Endothelial cell of umbilical vein (primary cell): ENCODE measurements around the gene APOBEC2. TPM values are rescaled to one million over a fixed set of nuclear protein-coding genes. Genes with fewer than 3 reads are reported as not detected.

Experiments
- BruUV-seq: library from RNA; stranded (reverse); fragments of 400-500 nt; replicated peaks from 2 replicates; lab custom pipeline; 2021; lab: Mats Ljungman, UMichigan
- CTCF ChIA-PET: fragments of 300-600, 350-600 bp; sonication (Branson Sonifier 250); formaldehyde crosslinking; loops from one replicate; lab custom pipeline; 2021; ENCODE audit warnings: antibody characterized with exemption, inconsistent platforms; lab: Charles Lee
- POLR2A ChIA-PET: fragments of 300-600, 350-600 bp; sonication (Branson Sonifier 250); formaldehyde crosslinking; loops from one replicate; lab custom pipeline; 2021; ENCODE audit warnings: antibody characterized with exemption, inconsistent platforms; lab: Charles Lee
- DNase-seq: peaks from one replicate; pipeline ENCODE4 v3.0.0-alpha.2; 2011; ENCODE audit warnings: low read depth, low spot score
- FAIRE-seq: peaks from 2 replicates; lab custom pipeline; 2011; peaks lifted over from hg19 to GRCh38; lab: Jason Lieb, UNC
- H2AFZ ChIP-seq: 2 replicates; pipeline ENCODE4 v1.6.0; 2012; ENCODE audit warnings: low read depth, low read length, control low read depth, inconsistent platforms
- H3K27ac ChIP-seq: 2 replicates; pipeline ENCODE4 v1.5.1; 2011; ENCODE audit warnings: low read depth, mild to moderate bottlenecking, control low read depth, low read length, moderate library complexity; ENCODE audit not compliant: insufficient read depth
- H3K27me3 ChIP-seq, 2 experiments: 2 replicates each; pipeline versions ENCODE4 v1.6.0 to v1.6.1; 2011; ENCODE audit warnings: low read length in 2 of 2, mixed read lengths in 1 of 2; ENCODE audit not compliant: control insufficient read depth in 2 of 2, insufficient read depth in 2 of 2
- H3K36me3 ChIP-seq, 2 experiments: 2 replicates in 1 of 2; 3 replicates in 1 of 2; pipeline ENCODE4 v1.5.1; 2011; ENCODE audit warnings: low read length in 2 of 2, mild to moderate bottlenecking in 1 of 2, moderate library complexity in 1 of 2; ENCODE audit not compliant: control insufficient read depth in 2 of 2, insufficient read depth in 2 of 2; ENCODE audit errors: extremely low read depth in 1 of 2
- H3K4me1 ChIP-seq: 3 replicates; pipeline ENCODE4 v1.5.1; 2011; ENCODE audit warnings: mild to moderate bottlenecking, low read length; ENCODE audit not compliant: control insufficient read depth, insufficient read depth; ENCODE audit errors: extremely low read depth
- H3K4me2 ChIP-seq: 2 replicates; pipeline ENCODE4 v1.6.1; 2011; ENCODE audit warnings: low read length, control low read depth, mixed read lengths; ENCODE audit not compliant: insufficient read depth
- H3K4me3 ChIP-seq, 3 experiments: fragments of 200-600 bp in 1 of 3; sonication (generic), shearing (Covaris generic) in 1 of 3; replicated peaks in 1 of 3; 2 replicates each; pipeline ENCODE4 v1.5.1; 2011 to 2016; ENCODE audit warnings: control low read depth in 3 of 3, low read length in 3 of 3, mild to moderate bottlenecking in 2 of 3, inconsistent platforms in 1 of 3, low read depth in 1 of 3, moderate library complexity in 1 of 3; ENCODE audit not compliant: insufficient read depth in 1 of 3
- H3K79me2 ChIP-seq: 2 replicates; pipeline ENCODE4 v1.6.0; 2012; ENCODE audit warnings: low read length, inconsistent platforms; ENCODE audit not compliant: control insufficient read depth, insufficient read depth
- H3K9ac ChIP-seq: replicated peaks from 2 replicates; pipeline ENCODE3; 2011; ENCODE audit warnings: low read length, control low read depth; ENCODE audit not compliant: insufficient read depth; ENCODE audit errors: extremely low read depth
- H3K9me1 ChIP-seq: replicated peaks from 3 replicates; pipeline ENCODE4 v1.6.0; 2011; ENCODE audit warnings: mild to moderate bottlenecking, low read length; ENCODE audit not compliant: control insufficient read depth, insufficient read depth; ENCODE audit errors: extremely low read depth
- H3K9me3 ChIP-seq: replicated peaks from 2 replicates; pipeline ENCODE4 v1.5.1; 2012; ENCODE audit warnings: low read length, inconsistent platforms; ENCODE audit not compliant: control insufficient read depth, insufficient read depth
- H4K20me1 ChIP-seq: replicated peaks from 2 replicates; pipeline ENCODE3; 2011; ENCODE audit warnings: mild to moderate bottlenecking, low read length; ENCODE audit not compliant: control insufficient read depth, insufficient read depth; ENCODE audit errors: extremely low read depth
- EZH2 ChIP-seq: IDR thresholded peaks from 2 replicates; pipeline ENCODE4 v1.6.1; 2012; ENCODE audit warnings: borderline replicate concordance, low read depth, mild to moderate bottlenecking, moderate library complexity, low read length, inconsistent platforms; ENCODE audit not compliant: severe bottlenecking
- FOS ChIP-seq: IDR thresholded peaks from 2 replicates; pipeline ENCODE4 v1.6.1; 2011; ENCODE audit warnings: mild to moderate bottlenecking, low read length, moderate library complexity, borderline replicate concordance; ENCODE audit not compliant: insufficient read depth
- GATA2 ChIP-seq: IDR thresholded peaks from 2 replicates; pipeline ENCODE4 v1.7.0; 2011; ENCODE audit warnings: low read depth, mild to moderate bottlenecking, moderate library complexity, mixed read lengths, low read length; ENCODE audit not compliant: insufficient read length, insufficient read depth
- JUN ChIP-seq: IDR thresholded peaks from 2 replicates; pipeline ENCODE4 v1.6.1; 2011; ENCODE audit warnings: borderline replicate concordance, low read depth; ENCODE audit not compliant: insufficient read length, insufficient read depth
- MAX ChIP-seq: IDR thresholded peaks from 2 replicates; pipeline ENCODE4 v1.6.1; 2011; ENCODE audit not compliant: insufficient read depth, insufficient read length
- MYC ChIP-seq: IDR thresholded peaks from one replicate; pipeline ENCODE4 v1.6.1; 2011; ENCODE audit warnings: mild to moderate bottlenecking, low read depth, low read length
- POLR2A ChIP-seq: IDR thresholded peaks from 2 replicates; pipeline ENCODE4 v1.6.1; 2012; ENCODE audit warnings: low read depth, mild to moderate bottlenecking, control low read depth, low read length
- POLR2AphosphoS5 ChIP-seq: IDR thresholded peaks from 2 replicates; pipeline ENCODE4 v1.6.1; 2012; ENCODE audit warnings: low read depth, mild to moderate bottlenecking, control low read depth, low read length, moderate library complexity; ENCODE audit not compliant: insufficient read depth
- dilution Hi-C: fragments of 300-500 bp; cut with MboI; formaldehyde crosslinking; loops from one replicate; pipeline ENCODE4 v1.15.0; 2019; ENCODE audit warnings: low sequenced_read_pairs; ENCODE audit not compliant: extremely low pct_ligation_motif_present
- intact Hi-C: fragments of 100-400 bp; cut with micrococcal nuclease; formaldehyde crosslinking; loops from one replicate; pipeline ENCODE4 v1.10.0; 2022
- polyA plus RNA-seq, 4 experiments: library from polyadenylated mRNA; depleted of rRNA in 3 of 4; stranded (reverse) in 3 of 4; unstranded in 1 of 4; fragments of >200 nt; gene quantifications; 2 replicates each; pipeline versions ENCODE4 v1.2.1 to v1.2.3, GENCODE V29; 2011 to 2012; ENCODE audit warnings: missing spikeins in 1 of 4
- total RNA-seq: library from RNA; stranded (reverse); gene quantifications from 2 replicates; pipeline ENCODE4 v1.2.3, GENCODE V29; 2021
- TF ChIP-seq, protein P1 (sequence below), 2 donors: IDR thresholded peaks; 1 replicate in 1 of 2; 2 replicates in 1 of 2; pipeline ENCODE4 v1.5.1; 2011; ENCODE audit warnings: low read length in 2 of 2, mild to moderate bottlenecking in 2 of 2, moderate library complexity in 2 of 2, control low read depth in 1 of 2, inconsistent platforms in 1 of 2, low read depth in 1 of 2; ENCODE audit not compliant: insufficient read depth in 1 of 2; ENCODE audit errors: extremely low read depth in 1 of 2

The APOBEC2 gene
- total and polyA plus RNA-seq, 2 donors (not counting 3 experiments of a cell fraction or from before 2014, with no cell fraction given): not detected

DNA sequence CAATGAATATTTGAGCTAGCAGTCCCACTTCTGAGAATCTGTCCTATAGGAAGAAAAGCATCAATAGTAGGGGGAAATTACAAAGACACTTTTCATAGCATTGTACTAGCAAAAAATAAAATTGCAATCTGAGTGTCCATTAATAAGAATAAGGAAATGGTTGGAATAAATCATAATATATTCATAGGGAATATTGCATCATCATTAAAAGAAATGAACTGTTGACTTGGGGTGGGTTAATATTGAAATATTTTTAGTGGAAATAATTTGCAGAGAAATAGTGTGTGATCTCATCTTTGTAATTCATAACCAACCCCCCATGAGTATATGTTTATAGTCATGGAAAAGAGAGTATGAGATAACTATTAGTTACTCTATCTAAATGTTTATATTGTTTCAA, 32.2 kb downstream of the APOBEC2 start:
- no peak for DNase-seq
- peaks cover 30% of the 10 kb centered on the region for H3K79me2 ChIP-seq
- H3K4me3 ChIP-seq: no peak overlapping the region
- no peak for FAIRE-seq
- H3K4me2 ChIP-seq: no peak overlapping the region
- POLR2A ChIA-PET: no interaction called here
- no peak overlapping the region for H3K9ac ChIP-seq
- H3K4me1 ChIP-seq: peaks cover 7% of the 10 kb centered on the region
- peaks cover 5% of the 10 kb centered on the region for H4K20me1 ChIP-seq
- no peaks in the 10 kb centered on the region for H3K27me3 ChIP-seq
- H3K27ac ChIP-seq: no peak overlapping the region
- intact Hi-C loops (no loop called here), dilution Hi-C loops (no loop called here)
- TF ChIP-seq, protein P1, sequence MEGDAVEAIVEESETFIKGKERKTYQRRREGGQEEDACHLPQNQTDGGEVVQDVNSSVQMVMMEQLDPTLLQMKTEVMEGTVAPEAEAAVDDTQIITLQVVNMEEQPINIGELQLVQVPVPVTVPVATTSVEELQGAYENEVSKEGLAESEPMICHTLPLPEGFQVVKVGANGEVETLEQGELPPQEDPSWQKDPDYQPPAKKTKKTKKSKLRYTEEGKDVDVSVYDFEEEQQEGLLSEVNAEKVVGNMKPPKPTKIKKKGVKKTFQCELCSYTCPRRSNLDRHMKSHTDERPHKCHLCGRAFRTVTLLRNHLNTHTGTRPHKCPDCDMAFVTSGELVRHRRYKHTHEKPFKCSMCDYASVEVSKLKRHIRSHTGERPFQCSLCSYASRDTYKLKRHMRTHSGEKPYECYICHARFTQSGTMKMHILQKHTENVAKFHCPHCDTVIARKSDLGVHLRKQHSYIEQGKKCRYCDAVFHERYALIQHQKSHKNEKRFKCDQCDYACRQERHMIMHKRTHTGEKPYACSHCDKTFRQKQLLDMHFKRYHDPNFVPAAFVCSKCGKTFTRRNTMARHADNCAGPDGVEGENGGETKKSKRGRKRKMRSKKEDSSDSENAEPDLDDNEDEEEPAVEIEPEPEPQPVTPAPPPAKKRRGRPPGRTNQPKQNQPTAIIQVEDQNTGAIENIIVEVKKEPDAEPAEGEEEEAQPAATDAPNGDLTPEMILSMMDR (IDR thresholded peaks at IDR 0.05; ENCODE audit: extremely low read depth in 1 of 2, insufficient read depth in 1 of 2, low read depth in 1 of 2, low read length in 2 of 2): no peak
- no peak for TF ChIP-seq EZH2
- TF ChIP-seq JUN: no peak
- TF ChIP-seq POLR2A: no peak
- TF ChIP-seq MYC: no peak
- TF ChIP-seq POLR2AphosphoS5: no peak
- TF ChIP-seq GATA2: no peak
- TF ChIP-seq FOS: no peak
- TF ChIP-seq MAX: no peak
- BruUV-seq: no TSS peak
- no peaks in the 10 kb centered on the region for H3K9me1 ChIP-seq
- H2AFZ ChIP-seq: no peak overlapping the region
- peaks cover 11 to 13% of the 10 kb centered on the region in 2 experiments for H3K36me3 ChIP-seq
- CTCF ChIA-PET: no interaction called here
- H3K9me3 ChIP-seq: no peaks in the 10 kb centered on the region
